NCI-H524 (cell line): ENCODE measurements around the gene GIT2.
"Not testable (repeated sequence)": the region's sequence is repeated elsewhere in the genome, so short reads cannot be mapped to it uniquely, and the experiment has no call there.

ENCODE experiments used
- DNase-seq, 2 experiments: peaks; one replicate each; lab custom pipeline; 2025; lab: John Stamatoyannopoulos, UW

Gene GIT2

DNA sequence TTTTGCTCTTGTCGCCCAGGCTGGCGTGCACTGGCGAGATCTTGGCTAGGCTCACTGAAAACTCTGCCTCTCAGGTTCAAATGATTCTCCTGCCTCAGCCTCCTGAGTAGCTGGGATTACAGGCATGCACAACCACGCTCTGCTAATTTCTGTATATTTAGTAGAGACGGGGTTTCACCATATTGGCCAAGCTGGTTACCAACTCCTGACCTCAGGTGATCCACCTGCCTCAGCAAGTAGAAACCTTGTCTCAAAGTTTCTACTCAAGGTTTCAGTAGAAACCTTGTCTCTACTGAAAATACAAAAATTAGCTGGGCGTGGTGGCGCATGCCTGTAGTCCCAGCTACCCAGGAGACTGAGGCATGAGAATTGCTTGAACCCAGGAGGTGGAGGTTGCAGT lies 104.4 kb downstream of the GIT2 start:
- not testable (repeated sequence) for DNase-seq

DNA sequence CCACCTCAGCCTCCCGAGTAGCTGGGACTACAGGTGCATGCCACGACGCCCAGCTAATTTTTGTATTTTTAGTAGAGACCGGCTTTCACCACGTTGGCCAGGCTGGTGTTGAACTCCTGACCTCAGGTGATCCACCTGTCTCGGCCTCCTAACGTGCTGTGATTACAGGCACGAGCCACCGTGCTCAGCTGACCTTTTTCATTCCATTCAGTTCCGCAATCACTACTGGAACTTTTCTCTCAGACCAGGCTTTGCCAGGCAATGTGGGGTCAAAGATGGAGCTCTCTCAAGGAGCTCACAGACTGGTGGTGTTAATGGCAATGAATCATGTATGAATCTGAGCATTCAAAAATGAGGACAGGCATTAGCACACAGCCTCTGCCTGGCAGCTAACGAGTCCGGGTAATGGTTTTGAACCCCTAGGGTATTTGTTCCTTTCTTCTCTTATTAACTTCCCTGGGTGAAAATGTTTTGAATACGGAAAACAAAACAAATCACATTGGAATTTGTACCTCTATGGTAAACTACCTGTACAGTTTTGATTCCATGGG lies 105.5 kb downstream of the GIT2 start:
- no peak for DNase-seq

DNA sequence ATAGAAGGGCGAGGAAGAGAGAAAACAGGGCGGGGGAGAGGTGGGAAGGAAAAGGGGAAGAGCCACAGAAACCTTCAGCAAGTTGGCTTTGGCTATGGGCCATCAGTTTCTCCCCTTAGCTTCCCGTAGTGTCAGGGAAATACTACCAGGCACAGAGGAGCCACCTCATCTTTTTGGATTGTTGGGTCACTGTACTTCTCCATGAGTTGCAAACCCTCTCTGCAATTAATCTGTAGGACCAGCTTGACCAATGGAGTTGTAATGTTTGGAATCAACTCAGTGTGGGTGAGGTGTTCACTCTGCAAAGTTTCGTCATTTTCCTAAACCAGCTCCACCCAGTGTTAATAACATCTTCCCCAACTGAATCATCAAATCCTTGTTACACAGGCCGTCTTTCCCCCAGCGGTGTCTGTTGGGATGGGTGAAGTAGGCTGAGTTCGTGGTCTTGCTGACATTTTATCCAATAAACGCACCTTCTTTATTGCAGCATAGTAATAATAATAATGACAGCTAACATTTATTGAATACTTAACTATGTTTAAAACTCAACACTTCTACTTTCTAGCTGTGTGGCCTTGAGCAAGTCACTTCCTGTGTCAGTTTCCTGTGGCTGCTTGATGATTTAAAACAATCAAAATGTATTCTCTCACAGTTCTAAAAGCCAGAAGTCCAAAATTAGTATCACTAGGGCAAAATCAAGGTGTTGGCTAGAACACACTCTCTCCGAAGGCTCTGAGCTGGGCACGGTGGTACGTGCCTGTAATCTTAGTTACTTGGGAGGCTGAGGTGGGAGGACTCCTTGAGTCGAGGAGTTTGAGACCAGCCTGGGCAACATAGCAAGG lies 107.8 kb downstream of the GIT2 start:
- DNase-seq: no peak

DNA sequence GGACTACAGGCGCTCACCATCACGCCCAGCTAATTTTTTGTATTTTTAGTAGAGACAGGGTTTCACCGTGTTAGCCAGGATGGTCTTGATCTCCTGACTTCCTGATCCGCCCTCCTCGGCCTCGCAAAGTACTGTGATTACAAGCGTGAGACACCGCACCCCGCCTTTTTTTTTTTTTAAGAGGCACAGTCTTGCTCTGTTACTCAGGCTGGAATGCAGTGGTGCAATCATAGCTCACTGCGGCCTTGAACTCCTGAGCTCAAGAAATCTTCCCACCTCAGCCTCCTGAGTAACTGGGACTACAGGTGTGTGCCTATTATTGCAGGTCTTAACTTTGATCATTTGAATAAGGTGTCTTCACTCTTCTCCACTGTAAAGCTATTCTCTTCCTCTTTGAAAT lies 110.6 kb downstream of the GIT2 start:
- DNase-seq: no peak

DNA sequence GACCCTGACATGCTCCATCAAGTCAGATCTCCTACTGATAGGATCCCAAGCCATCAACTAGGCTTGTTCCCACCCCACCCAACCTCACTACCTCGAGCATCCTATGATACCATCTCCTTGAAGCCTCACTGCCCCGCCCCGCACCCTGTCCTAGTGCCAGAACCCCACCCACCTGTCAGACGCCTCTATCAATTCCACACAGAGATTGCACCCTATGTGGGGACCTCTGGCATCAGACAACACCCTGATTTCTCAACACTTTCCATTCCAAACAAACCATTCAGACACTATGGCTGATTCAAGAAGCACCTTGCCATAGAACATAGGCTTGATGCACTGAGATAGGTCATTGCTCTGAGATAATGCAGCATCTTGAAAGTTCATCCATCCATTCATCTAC lies 112.7 kb downstream of the GIT2 start:
- DNase-seq: no peak

DNA sequence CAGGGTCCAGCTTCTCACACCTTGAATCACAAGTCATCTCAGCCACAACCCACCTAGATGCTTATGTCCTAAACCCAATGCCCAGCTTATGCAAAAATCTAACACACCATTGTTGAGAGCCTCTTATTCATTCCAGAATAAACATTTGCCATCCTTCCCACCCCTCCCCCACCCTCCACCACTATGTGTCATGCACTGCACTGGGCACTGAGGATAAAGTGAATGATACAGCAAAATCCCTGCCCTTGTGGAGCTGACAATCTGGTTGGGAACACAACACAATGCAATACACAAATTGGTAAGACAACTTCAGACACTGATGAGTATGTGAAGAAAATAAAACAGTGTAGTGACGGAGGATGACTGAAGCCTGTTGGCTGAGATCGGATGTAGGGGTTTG lies 114.4 kb downstream of the GIT2 start:
- no peak for DNase-seq

DNA sequence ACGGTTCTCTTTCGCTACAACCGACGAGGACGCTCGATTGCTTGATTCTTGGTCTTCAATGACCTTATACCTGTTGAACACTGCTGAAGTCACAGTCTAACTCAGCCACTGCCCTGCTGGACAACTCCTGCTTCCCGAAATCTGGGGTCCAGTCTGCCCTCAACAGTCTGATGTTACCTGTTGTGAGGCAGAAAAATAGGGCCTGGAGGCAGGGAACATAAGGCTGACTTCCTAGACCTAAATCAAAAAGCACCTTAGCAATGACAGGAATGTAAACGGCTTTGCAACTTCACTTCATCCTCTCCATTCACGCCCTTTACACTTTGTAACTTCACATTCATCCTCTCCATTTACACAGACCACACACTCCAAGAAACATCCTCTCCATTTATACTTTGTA lies 115.2 kb downstream of the GIT2 start:
- no peak for DNase-seq

DNA sequence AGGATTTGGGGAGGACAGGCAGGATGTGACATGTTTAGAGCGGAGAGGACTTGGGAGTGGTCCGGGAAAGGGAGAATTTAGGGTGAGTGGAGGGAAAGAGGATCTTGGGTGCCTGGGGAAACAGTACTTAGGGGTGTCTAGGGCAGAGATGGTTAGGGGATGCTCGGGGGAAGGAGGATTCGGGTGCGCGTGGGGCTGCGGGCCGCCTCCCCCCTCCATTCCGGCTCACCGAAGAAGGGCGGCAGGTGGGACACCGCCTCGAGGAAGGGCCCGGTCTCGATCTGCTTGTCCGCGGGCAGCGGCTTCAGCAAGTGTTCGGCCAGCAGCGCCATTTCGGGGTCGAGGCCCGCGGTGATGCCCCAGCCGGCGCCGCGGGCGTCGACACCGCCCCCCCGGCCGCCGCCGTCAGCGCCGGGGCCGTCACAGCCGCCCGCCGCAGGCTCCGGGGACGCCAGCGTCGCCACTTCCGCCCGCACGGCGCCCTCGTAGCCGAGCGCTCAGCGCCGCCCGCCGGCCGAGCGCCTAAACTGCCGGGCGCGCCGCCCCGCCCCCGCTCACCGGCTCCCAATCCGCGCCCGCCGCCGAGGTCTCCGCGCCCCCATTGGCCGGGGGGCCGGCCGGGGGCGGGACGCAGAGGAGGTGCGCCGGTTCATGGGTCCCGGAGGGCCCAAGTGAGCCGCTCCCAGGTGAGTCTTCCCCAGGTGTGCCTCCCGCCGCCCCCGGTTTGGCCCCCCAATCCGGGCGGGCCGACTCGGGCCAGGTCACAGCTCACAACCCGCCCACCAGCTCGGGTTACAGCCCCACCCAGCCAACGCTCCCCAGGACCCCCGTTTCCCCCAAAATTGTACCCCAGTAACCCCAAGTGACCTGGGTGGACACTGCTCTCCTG lies 115.9 kb downstream of the GIT2 start, which contains the start of gene GLTP:
TSS of gene GLTP (minus strand) at position 499 of the 889 bp plus-strand sequence. CDS start at position 332, 167 bp downstream.
- DNase-seq: peak; percentile 65 to 82
